ENCODE measurements around the gene SMARCA1. TPM values are rescaled to one million over a fixed set of nuclear protein-coding genes. Genes with fewer than 3 reads are reported as not detected.

The SMARCA1 gene
- total and polyA plus RNA-seq, 2 of the 13 experiments (the other 11 are each of a cell fraction or from before 2014, with no cell fraction given), result 97.7 to 145 TPM

- TF ChIP-seq REST (IDR thresholded peaks at IDR 0.05; ENCODE audit: borderline replicate concordance in 1 of 2, low read depth in 1 of 2, low read length in 2 of 2) (peak in 1 of 2 experiments; percentile 59; a peak in 1 of 4 replicates), ZNF17 (CRISPR knock-in tag; IDR thresholded peaks at IDR 0.05) (no peak), SP140L (CRISPR knock-in tag; IDR thresholded peaks at IDR 0.05; ENCODE audit: borderline replicate concordance) (no peak), ATF6 (CRISPR knock-in tag; conservative IDR thresholded peaks at IDR 0.05) (no peak; the same call in 1 of the 2 replicates), ZNF558 (CRISPR knock-in tag; IDR thresholded peaks at IDR 0.05; ENCODE audit: borderline replicate concordance) (0 out of 2 replicates have a peak, but pooled peaks have one; percentile 28), MIER2 (CRISPR knock-in tag; IDR thresholded peaks at IDR 0.05) (0 out of 2 replicates have a peak, but pooled peaks have one; percentile 16), GMEB1 (CRISPR knock-in tag; IDR thresholded peaks at IDR 0.05; ENCODE audit: borderline replicate concordance) (no peak), ZNF142 (CRISPR knock-in tag; IDR thresholded peaks at IDR 0.05) (no peak), NR2C2 (CRISPR knock-in tag; IDR thresholded peaks at IDR 0.05; ENCODE audit: borderline replicate concordance) (no peak), FOXK2 (IDR thresholded peaks at IDR 0.05) (peak; percentile 88), SATB2 (CRISPR knock-in tag; IDR thresholded peaks at IDR 0.05) (no peak), ZNF331 (CRISPR knock-in tag; IDR thresholded peaks at IDR 0.05) (0 out of 2 replicates have a peak, but pooled peaks have one; percentile 40), PCBP1 (IDR thresholded peaks at IDR 0.05; ENCODE audit: borderline replicate concordance, low read depth, low read length) (no peak), THAP7 (CRISPR knock-in tag; IDR thresholded peaks at IDR 0.05) (no peak), ZFYVE20 (CRISPR knock-in tag; IDR thresholded peaks at IDR 0.05; ENCODE audit: borderline replicate concordance, low read depth) (no peak)
These were observed 1.9 kb upstream of the SMARCA1 start (continued) for GRCh38 chrX:129525162-129525561.
